DND-41 (cell line): ENCODE measurements around the gene DPP6.

Experiments
- CTCF ChIP-seq: IDR thresholded peaks from 2 replicates; pipeline ENCODE4 v1.5.1; 2012; ENCODE audit warnings: borderline replicate concordance, low read length, moderate library complexity, mild to moderate bottlenecking; ENCODE audit not compliant: poor library complexity, severe bottlenecking; ENCODE audit errors: extremely low read depth
- EZH2 ChIP-seq: IDR thresholded peaks from 3 replicates; pipeline ENCODE4 v1.6.1; 2012; ENCODE audit warnings: borderline replicate concordance, low read depth, mild to moderate bottlenecking, moderate library complexity, low read length, inconsistent platforms; ENCODE audit not compliant: severe bottlenecking

GRCh38 chr7:154844499-154844898 lies 792.3 kb downstream of the DPP6 start:
- TF ChIP-seq CTCF (no peak), EZH2 (no peak)
